Fibroblast of lung (primary cell): Measurements from ENCODE around the gene GPR162. TPM values are rescaled to one million over a fixed set of nuclear protein-coding genes. Genes with fewer than 3 reads are reported as not detected.

Source experiments
- DNase-seq, 2 donors: peaks; one replicate each; pipeline versions ENCODE4 v3.0.0 to v3.0.0-alpha.2; 2010; ENCODE audit warnings: low read depth in 2 of 2
- H2AFZ ChIP-seq: 2 replicates; pipeline ENCODE4 v1.5.1; 2012; ENCODE audit warnings: low read length, control low read depth, inconsistent platforms
- H3K27ac ChIP-seq: 2 replicates; pipeline ENCODE4 v1.5.1; 2011; ENCODE audit warnings: low read length, control low read depth; ENCODE audit not compliant: insufficient read depth
- H3K27me3 ChIP-seq: 2 replicates; pipeline ENCODE4 v1.5.1; 2011; ENCODE audit warnings: mild to moderate bottlenecking, low read length; ENCODE audit not compliant: control insufficient read depth, insufficient read depth
- H3K36me3 ChIP-seq: 2 replicates; pipeline ENCODE4 v1.5.1; 2011; ENCODE audit warnings: low read length; ENCODE audit not compliant: control insufficient read depth, insufficient read depth
- H3K4me1 ChIP-seq: 2 replicates; pipeline ENCODE4 v1.5.1; 2011; ENCODE audit warnings: low read length; ENCODE audit not compliant: control insufficient read depth, insufficient read depth; ENCODE audit errors: extremely low read depth
- H3K4me2 ChIP-seq: 2 replicates; pipeline ENCODE4 v1.5.1; 2011; ENCODE audit warnings: low read length, control low read depth; ENCODE audit not compliant: insufficient read depth; ENCODE audit errors: extremely low read depth
- H3K4me3 ChIP-seq, 4 experiments: fragments of 200-600 bp in 1 of 4; sonication (generic) in 1 of 4; replicated peaks in 1 of 4; 2 replicates each; pipeline ENCODE4 v1.5.1; 2011 to 2016; ENCODE audit warnings: low read length in 4 of 4, low read depth in 3 of 4, mild to moderate bottlenecking in 3 of 4, control low read depth in 2 of 4, inconsistent platforms in 1 of 4, mixed read lengths in 1 of 4; ENCODE audit not compliant: insufficient read depth in 1 of 4; ENCODE audit errors: control extremely low read depth in 1 of 4
- H3K79me2 ChIP-seq: 2 replicates; pipeline ENCODE4 v1.5.1; 2012; ENCODE audit warnings: mild to moderate bottlenecking, low read length, inconsistent platforms; ENCODE audit not compliant: control insufficient read depth, insufficient read depth
- H3K9ac ChIP-seq: 2 replicates; pipeline ENCODE4 v1.5.1; 2011; ENCODE audit warnings: mild to moderate bottlenecking, low read length, control low read depth; ENCODE audit not compliant: insufficient read depth
- H3K9me3 ChIP-seq: 2 replicates; pipeline ENCODE4 v1.5.1; 2012; ENCODE audit warnings: low read depth, low read length; ENCODE audit not compliant: control insufficient read depth, insufficient read depth
- H4K20me1 ChIP-seq: 2 replicates; pipeline ENCODE4 v1.5.1; 2011; ENCODE audit warnings: low read length; ENCODE audit not compliant: control insufficient read depth, insufficient read depth; ENCODE audit errors: extremely low read depth
- EZH2 ChIP-seq: IDR thresholded peaks from 2 replicates; pipeline ENCODE4 v1.5.1; 2012; ENCODE audit warnings: low read length, control low read depth, mild to moderate bottlenecking; ENCODE audit errors: missing control alignments
- polyA plus RNA-seq, 2 donors: library from polyadenylated mRNA; depleted of rRNA in 1 of 2; stranded (reverse) in 1 of 2; unstranded in 1 of 2; fragments of >200 nt; gene quantifications; 2 replicates each; pipeline ENCODE4 v1.2.1, GENCODE V29; 2011 to 2012; ENCODE audit warnings: missing spikeins in 1 of 2
- total RNA-seq: library from RNA; depleted of rRNA; stranded (reverse); fragments of >200 nt; gene quantifications from 2 replicates; pipeline ENCODE4 v1.2.1, GENCODE V29; 2014
- TF ChIP-seq, protein P1 (sequence below), 2 donors: IDR thresholded peaks in 1 of 2; conservative IDR thresholded peaks in 1 of 2; 1 replicate in 1 of 2; 2 replicates in 1 of 2; pipeline ENCODE4 v1.5.1; 2011 to 2012; ENCODE audit warnings: low read length in 2 of 2, control low read depth in 1 of 2, inconsistent platforms in 1 of 2, low read depth in 1 of 2, mild to moderate bottlenecking in 1 of 2

Gene GPR162
- total and polyA plus RNA-seq, 2 donors (not counting 1 experiment from before 2014, with no cell fraction given): 5.6 to 11.1 TPM

DNA sequence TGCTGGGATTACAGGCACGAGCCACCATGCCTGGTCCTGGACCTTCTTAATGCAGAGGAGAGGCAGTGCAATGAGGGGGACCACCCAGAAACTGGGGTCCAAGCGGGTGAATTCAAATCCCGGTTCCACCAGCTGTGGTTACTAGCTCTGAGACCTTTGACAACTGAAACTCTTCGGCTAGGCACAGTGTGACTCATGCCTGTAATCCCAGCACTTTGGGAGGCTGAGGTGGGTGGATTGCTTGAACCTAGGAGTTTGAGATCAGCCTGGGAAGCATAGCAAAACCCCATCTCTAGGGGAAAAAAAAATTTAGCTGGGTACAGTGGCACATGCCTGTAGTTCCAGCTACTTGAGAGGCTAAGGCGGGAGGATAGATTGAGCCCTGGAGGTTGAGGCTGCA, 37.3 kb upstream of the GPR162 start:
- Histone ChIP-seq H3K9me3 (no peaks in the 10 kb centered on the region), H3K27ac (no peak overlapping the region), H3K27me3 (no peaks in the 10 kb centered on the region), H3K36me3 (no peaks in the 10 kb centered on the region), H3K79me2 (no peaks in the 10 kb centered on the region), H3K4me3 (no peak overlapping the region), H3K4me1 (no peaks in the 10 kb centered on the region), H4K20me1 (no peaks in the 10 kb centered on the region), H3K9ac (no peak overlapping the region), H2AFZ (no peak overlapping the region), H3K4me2 (no peak overlapping the region)
- TF ChIP-seq EZH2: no peak
- TF ChIP-seq, protein P1, sequence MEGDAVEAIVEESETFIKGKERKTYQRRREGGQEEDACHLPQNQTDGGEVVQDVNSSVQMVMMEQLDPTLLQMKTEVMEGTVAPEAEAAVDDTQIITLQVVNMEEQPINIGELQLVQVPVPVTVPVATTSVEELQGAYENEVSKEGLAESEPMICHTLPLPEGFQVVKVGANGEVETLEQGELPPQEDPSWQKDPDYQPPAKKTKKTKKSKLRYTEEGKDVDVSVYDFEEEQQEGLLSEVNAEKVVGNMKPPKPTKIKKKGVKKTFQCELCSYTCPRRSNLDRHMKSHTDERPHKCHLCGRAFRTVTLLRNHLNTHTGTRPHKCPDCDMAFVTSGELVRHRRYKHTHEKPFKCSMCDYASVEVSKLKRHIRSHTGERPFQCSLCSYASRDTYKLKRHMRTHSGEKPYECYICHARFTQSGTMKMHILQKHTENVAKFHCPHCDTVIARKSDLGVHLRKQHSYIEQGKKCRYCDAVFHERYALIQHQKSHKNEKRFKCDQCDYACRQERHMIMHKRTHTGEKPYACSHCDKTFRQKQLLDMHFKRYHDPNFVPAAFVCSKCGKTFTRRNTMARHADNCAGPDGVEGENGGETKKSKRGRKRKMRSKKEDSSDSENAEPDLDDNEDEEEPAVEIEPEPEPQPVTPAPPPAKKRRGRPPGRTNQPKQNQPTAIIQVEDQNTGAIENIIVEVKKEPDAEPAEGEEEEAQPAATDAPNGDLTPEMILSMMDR (conservative IDR thresholded peaks at IDR 0.05 in 1 of 2, IDR thresholded peaks at IDR 0.05 in 1 of 2; ENCODE audit: low read depth in 1 of 2, low read length in 2 of 2): no peak
- DNase-seq: no peak

DNA sequence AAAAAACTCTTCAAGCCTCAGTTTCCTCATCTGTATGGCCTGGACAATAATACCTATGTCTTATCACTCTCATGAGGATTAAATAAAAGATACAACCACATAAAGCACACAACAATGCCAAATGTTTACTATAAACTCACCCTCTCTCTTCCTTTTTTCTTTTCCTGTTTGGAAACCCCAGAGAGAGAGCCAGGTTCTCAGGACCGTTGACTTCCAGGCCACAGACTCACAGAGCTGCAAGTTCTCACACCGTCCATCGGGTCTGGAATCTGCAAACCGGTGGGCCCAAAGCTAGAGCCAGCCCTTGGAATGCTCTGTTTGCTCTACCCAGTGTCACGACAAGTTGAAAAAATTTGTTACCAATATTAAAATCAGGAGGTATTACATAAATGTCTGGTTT, 36.9 kb upstream of the GPR162 start:
- H3K79me2 ChIP-seq: peaks cover 4% of the 10 kb centered on the region
- H3K4me1 ChIP-seq: no peaks in the 10 kb centered on the region
- no peaks in the 10 kb centered on the region for H3K36me3 ChIP-seq
- H3K9ac ChIP-seq: no peak overlapping the region
- H4K20me1 ChIP-seq: no peaks in the 10 kb centered on the region
- H3K27me3 ChIP-seq: no peaks in the 10 kb centered on the region
- no peaks in the 10 kb centered on the region for H3K9me3 ChIP-seq
- TF ChIP-seq, protein P1 (conservative IDR thresholded peaks at IDR 0.05 in 1 of 2, IDR thresholded peaks at IDR 0.05 in 1 of 2; ENCODE audit: low read depth in 1 of 2, low read length in 2 of 2): no peak
- no peak overlapping the region for H3K4me2 ChIP-seq
- H3K27ac ChIP-seq: no peak overlapping the region
- no peak overlapping the region for H3K4me3 ChIP-seq
- H2AFZ ChIP-seq: no peak overlapping the region
- DNase-seq: no peak

DNA sequence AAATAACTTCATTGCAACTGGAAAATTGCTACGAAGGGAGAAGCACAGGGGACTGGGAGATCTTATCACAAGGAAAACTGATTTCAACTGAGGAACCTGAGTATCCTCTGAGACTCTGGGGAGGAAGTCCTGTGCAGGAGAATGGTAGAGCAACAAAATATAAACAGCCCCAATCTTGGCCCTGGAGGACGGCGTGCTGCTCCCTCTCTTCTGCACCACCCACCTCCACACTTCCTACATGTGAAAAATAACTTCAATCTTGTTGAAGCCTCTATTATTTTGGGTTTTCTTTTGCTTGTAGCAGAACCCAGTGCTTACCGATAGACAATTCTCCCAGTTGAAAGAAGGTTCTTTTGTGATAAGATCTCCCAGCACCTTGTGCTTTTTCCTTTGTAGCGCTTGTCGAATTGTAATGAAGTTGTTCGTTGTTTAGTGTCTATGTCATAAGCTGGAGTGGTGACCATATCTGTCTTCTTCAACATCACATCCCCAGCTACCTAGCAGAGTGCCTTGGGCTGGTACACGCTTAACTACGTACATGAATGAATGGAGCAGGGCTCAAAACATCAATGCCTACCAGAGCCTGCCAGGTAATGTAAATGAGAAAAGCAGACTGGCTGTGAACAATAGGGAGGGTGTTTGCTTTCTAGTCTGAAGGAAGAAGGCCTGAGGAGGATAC, 35.1 kb upstream of the GPR162 start:
- no peak overlapping the region for H3K9ac ChIP-seq
- H3K79me2 ChIP-seq: peaks cover 14% of the 10 kb centered on the region
- DNase-seq: no peak
- no peak for TF ChIP-seq EZH2
- TF ChIP-seq, protein P1 (conservative IDR thresholded peaks at IDR 0.05 in 1 of 2, IDR thresholded peaks at IDR 0.05 in 1 of 2; ENCODE audit: low read depth in 1 of 2, low read length in 2 of 2): no peak
- no peaks in the 10 kb centered on the region for H4K20me1 ChIP-seq
- H3K4me1 ChIP-seq: no peaks in the 10 kb centered on the region
- H2AFZ ChIP-seq: no peak overlapping the region
- no peak overlapping the region for H3K4me2 ChIP-seq
- no peaks in the 10 kb centered on the region for H3K36me3 ChIP-seq
- no peak overlapping the region for H3K27ac ChIP-seq
- H3K9me3 ChIP-seq: no peaks in the 10 kb centered on the region
- no peaks in the 10 kb centered on the region for H3K27me3 ChIP-seq
- H3K4me3 ChIP-seq: no peak overlapping the region
